Fibroblast of skin of left biceps (primary cell): ENCODE measurements around the gene PARP3.

Experiments
- DNase-seq, 2 experiments: peaks; one replicate each; pipeline ENCODE4 v3.0.0-alpha.2; 2013; ENCODE audit warnings: low read depth in 2 of 2

The PARP3 gene

GRCh38 chr3:51934139-51934850 lies 7.9 kb upstream of the PARP3 start:
- no peak for DNase-seq

GRCh38 chr3:51934991-51935885 lies 6.9 kb upstream of the PARP3 start:
- DNase-seq: no peak

GRCh38 chr3:51935886-51936755 lies 6.0 kb upstream of the PARP3 start:
- no peak for DNase-seq

GRCh38 chr3:51937014-51937413 lies 5.1 kb upstream of the PARP3 start:
- no peak for DNase-seq

GRCh38 chr3:51937611-51938450 lies 4.3 kb upstream of the PARP3 start:
- no peak for DNase-seq

- DNase-seq: no peak
Measured at GRCh38 chr3:51938780-51939425, 3.3 kb upstream of the PARP3 start.

GRCh38 chr3:51940648-51941462 lies 1.3 kb upstream of the PARP3 start:
- no peak for DNase-seq

GRCh38 chr3:51941463-51941797 lies 733 bp upstream of the PARP3 start:
- DNase-seq: no peak

- DNase-seq: no peak
Measured at GRCh38 chr3:51942603-51943450, 664 bp downstream of the PARP3 start.

- DNase-seq: no peak
Measured at GRCh38 chr3:51943451-51944391, 1.6 kb downstream of the PARP3 start.

- DNase-seq: no peak
Measured at GRCh38 chr3:51944451-51945021, 2.4 kb downstream of the PARP3 start.

- no peak for DNase-seq
Measured at GRCh38 chr3:51945031-51945840, 3.1 kb downstream of the PARP3 start.

- DNase-seq: no peak
Measured at GRCh38 chr3:51945926-51946705, 4.0 kb downstream of the PARP3 start.

- DNase-seq: no peak
Measured at GRCh38 chr3:51946796-51947195, 4.6 kb downstream of the PARP3 start.

- DNase-seq: no peak
Measured at GRCh38 chr3:51947215-51947900, 5.2 kb downstream of the PARP3 start.
